Cardiac muscle cell (in vitro differentiated cells and primary cell): ENCODE data around the gene TTLL10. TPM values are rescaled to one million over a fixed set of nuclear protein-coding genes. Genes with fewer than 3 reads are reported as not detected.

ENCODE experiments used
- DNase-seq, 2 donors: peaks; one replicate each; pipeline versions ENCODE4 v3.0.0 to v3.0.0-alpha.2; 2010 to 2017; ENCODE audit warnings: low read depth in 1 of 2, low spot score in 1 of 2
- H3K27ac ChIP-seq: fragments of 200-600 bp; sonication (generic); 2 replicates; pipeline ENCODE4 v1.5.1; 2016
- H3K27me3 ChIP-seq: fragments of 200-600 bp; sonication (generic); 2 replicates; pipeline ENCODE4 v1.6.0; 2016; ENCODE audit warnings: control low read depth
- H3K36me3 ChIP-seq: fragments of 200-600 bp; sonication (generic); 2 replicates; pipeline ENCODE4 v1.5.1; 2016; ENCODE audit warnings: control low read depth
- H3K4me1 ChIP-seq: fragments of 200-600 bp; sonication (generic); 2 replicates; pipeline ENCODE4 v1.8.1; 2017; ENCODE audit warnings: low read depth, mild to moderate bottlenecking, mixed run types
- H3K4me3 ChIP-seq: fragments of 200-600 bp; sonication (generic); 2 replicates; pipeline ENCODE4 v1.5.1; 2016; ENCODE audit warnings: mild to moderate bottlenecking
- H3K9me3 ChIP-seq: fragments of 200-600 bp; sonication (generic); 2 replicates; pipeline ENCODE4 v1.5.1; 2017; ENCODE audit warnings: low read depth, mild to moderate bottlenecking, control low read depth
- polyA plus RNA-seq: library from polyadenylated mRNA; unstranded; fragments of >200 nt; fragmentation: Nextera tagmentation; extraction: Ambion mirVana; gene quantifications from 2 replicates; pipeline ENCODE4 v1.2.1, GENCODE V29; 2016
- total RNA-seq: library from RNA; depleted of rRNA; stranded (reverse); fragments of >200 nt; gene quantifications from 2 replicates; pipeline ENCODE4 v1.2.3, GENCODE V29; 2016
- TF ChIP-seq, protein P1 (sequence below): IDR thresholded peaks from 2 replicates; pipeline ENCODE4 v1.5.1; 2012; ENCODE audit warnings: low read depth, mild to moderate bottlenecking, low read length

TTLL10 gene
- total and polyA plus RNA-seq, 2 experiments from 2014 or later, result 0.31 TPM; not detected in 1

DNA sequence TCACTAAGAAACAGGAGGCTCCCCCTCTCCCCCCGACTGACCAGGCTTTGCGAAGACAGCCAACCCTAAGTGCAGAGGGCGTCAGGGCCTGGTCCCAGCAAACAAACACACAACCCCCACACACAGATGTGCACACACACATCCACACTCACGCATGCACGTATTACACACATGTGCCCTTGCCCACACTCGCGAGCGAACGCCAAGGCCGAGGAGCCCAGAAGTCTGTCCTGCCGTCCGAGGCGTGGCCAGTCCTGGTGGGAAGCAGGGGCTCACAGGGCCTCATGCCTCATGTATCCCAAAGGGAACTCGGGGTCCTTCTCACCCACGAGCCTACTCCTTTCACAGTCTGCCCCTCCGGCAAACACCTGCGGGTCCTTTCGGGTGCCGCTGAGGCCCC is 56.1 kb downstream of the TTLL10 start:
- TF ChIP-seq, protein P1, sequence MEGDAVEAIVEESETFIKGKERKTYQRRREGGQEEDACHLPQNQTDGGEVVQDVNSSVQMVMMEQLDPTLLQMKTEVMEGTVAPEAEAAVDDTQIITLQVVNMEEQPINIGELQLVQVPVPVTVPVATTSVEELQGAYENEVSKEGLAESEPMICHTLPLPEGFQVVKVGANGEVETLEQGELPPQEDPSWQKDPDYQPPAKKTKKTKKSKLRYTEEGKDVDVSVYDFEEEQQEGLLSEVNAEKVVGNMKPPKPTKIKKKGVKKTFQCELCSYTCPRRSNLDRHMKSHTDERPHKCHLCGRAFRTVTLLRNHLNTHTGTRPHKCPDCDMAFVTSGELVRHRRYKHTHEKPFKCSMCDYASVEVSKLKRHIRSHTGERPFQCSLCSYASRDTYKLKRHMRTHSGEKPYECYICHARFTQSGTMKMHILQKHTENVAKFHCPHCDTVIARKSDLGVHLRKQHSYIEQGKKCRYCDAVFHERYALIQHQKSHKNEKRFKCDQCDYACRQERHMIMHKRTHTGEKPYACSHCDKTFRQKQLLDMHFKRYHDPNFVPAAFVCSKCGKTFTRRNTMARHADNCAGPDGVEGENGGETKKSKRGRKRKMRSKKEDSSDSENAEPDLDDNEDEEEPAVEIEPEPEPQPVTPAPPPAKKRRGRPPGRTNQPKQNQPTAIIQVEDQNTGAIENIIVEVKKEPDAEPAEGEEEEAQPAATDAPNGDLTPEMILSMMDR, result no peak
- Histone ChIP-seq H3K4me1 (peaks cover 18% of the 10 kb centered on the region), H3K36me3 (no peaks in the 10 kb centered on the region), H3K9me3 (no peaks in the 10 kb centered on the region), H3K27me3 (no peaks in the 10 kb centered on the region), H3K27ac (no peak overlapping the region), H3K4me3 (no peak overlapping the region)
- DNase-seq, result no peak

DNA sequence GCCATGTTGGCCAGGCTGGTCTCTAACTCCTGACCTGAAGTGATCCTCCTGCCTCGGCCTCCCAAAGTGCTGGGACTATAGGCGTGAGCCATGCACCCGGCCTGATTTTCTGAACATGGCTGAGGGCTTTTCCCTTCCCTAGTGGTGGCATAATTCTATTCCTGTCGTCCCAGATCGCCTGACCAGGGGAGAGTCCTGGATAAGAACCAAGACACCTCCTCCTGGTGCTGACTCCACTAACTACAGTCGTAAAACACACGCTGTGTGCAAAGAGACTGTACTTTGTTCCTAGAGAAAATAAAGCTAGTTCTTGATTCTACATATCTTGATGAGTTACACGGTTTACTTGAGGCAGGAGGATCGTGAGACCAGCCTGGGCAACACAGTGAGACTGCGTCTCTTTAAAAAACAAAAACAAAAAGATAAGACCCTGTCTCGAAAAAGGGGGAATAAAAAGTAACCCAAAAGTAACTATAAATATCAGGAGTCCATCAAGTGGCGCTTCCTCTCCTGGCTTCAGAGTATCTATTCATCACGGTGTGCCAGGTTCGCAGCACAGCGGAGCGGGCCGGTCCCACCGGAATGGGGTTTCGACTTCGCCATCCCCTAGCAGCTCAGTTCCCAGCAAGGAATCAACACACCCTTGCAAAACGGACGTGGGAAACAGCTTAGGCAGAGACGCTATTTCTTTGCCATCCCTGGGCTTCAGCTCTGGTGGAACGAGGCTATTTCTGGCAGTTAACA is 57.1 kb downstream of the TTLL10 start:
- Histone ChIP-seq H3K9me3 (no peaks in the 10 kb centered on the region), H3K36me3 (no peaks in the 10 kb centered on the region), H3K27ac (peak overlapping the region; percentile 91), H3K27me3 (no peaks in the 10 kb centered on the region), H3K4me3 (peak overlapping the region; percentile 96), H3K4me1 (peaks cover 18% of the 10 kb centered on the region)
- peak in 1 of 2 donors; percentile 66 for DNase-seq
- TF ChIP-seq, protein P1, result peak; percentile 35

DNA sequence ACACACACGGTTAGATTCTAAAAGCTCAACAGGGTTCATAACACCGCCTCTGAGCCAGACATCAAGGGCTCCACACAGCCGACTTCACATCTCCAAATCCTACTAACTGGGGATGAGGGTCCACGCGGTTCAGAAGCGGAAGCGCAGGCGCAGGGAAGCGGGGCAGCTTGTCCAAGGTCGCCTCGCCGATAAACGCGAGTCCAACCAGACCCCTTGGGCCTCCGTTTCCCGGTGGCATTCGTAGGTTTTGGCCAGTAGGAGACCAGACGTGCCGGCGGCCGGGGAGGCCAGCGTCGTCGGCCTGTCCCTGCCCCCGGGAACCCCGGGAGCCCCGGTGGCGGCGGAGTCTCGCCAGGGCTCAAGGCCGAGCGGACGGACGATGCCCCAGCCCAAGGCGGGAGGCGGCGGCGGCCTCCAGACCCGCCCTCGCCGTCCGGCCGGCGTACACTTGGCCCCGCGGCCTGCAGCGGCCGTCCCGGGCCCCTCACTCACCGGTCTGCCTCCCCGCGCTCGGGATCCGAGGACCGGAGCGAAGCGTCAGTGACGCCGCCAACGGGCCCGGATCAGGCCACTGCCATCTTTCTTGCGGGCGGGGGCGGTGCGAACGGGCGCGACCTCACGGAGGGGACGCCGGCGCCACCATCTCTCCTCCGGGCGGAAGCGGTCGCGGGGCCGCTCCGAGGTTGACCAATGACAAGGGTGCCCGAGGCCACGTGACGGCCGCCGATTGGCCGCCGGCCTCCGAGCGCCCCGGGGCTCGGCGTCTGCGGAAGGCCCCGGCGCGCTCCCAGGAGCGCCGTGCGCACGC is 57.9 kb downstream of the TTLL10 start, which contains the start of gene SDF4:
SDF4 (minus strand) TSS at position 602 of the 808 bp plus-strand sequence. CDS start 3,229 bp downstream, outside the sequence.
- Histone ChIP-seq H3K4me3 (peak within 1 kb of the TSS; percentile 96), H3K27ac (peak within 1 kb of the TSS; percentile 91), H3K36me3 (no peaks in the 10 kb centered on the region), H3K9me3 (no peaks in the 10 kb centered on the region), H3K27me3 (no peaks in the 10 kb centered on the region), H3K4me1 (peaks cover 18% of the 10 kb centered on the region)
- TF ChIP-seq, protein P1, result no peak
- DNase-seq, result peak; percentile 97 to 98

DNA sequence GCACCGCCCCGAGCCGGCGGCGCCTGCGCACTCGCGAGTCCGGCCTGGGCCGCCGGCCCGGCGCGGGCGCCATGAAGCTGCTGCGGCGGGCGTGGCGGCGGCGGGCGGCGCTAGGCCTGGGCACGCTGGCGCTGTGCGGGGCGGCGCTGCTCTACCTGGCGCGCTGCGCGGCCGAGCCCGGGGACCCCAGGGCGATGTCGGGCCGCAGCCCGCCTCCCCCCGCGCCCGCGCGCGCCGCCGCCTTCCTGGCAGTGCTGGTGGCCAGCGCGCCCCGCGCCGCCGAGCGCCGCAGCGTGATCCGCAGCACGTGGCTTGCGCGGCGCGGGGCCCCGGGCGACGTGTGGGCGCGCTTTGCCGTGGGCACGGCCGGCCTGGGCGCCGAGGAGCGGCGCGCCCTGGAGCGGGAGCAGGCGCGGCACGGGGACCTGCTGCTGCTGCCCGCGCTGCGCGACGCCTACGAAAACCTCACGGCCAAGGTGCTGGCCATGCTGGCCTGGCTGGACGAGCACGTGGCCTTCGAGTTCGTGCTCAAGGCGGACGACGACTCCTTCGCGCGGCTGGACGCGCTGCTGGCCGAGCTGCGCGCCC is 58.6 kb downstream of the TTLL10 start, which contains the start of gene B3GALT6:
B3GALT6 (plus strand) TSS at position 30 of the 588 bp plus-strand sequence; CDS start at position 72, 42 bp downstream.
- TF ChIP-seq, protein P1, result no peak
- Histone ChIP-seq H3K27ac (peak within 1 kb of the TSS; percentile 91), H3K27me3 (no peaks in the 10 kb centered on the region), H3K36me3 (no peaks in the 10 kb centered on the region), H3K9me3 (no peaks in the 10 kb centered on the region), H3K4me1 (peaks cover 18% of the 10 kb centered on the region), H3K4me3 (peak within 1 kb of the TSS; percentile 96)
- DNase-seq, result no peak

GRCh38 chr1:1232796-1233566 is 59.3 kb downstream of the TTLL10 start:
- H3K9me3 ChIP-seq, result no peaks in the 10 kb centered on the region
- TF ChIP-seq, protein P1, result no peak
- H3K27ac ChIP-seq, result no peak overlapping the region
- H3K36me3 ChIP-seq, result no peaks in the 10 kb centered on the region
- no peaks in the 10 kb centered on the region for H3K27me3 ChIP-seq
- no peak for DNase-seq
- no peak overlapping the region for H3K4me3 ChIP-seq
- H3K4me1 ChIP-seq, result peaks cover 18% of the 10 kb centered on the region
